DND-41 (cell line): Measurements from ENCODE around the gene PLEKHA6.

Source experiments
- ATAC-seq: fragments of 200-7000 bp; cut with Tn5 transposase; 3 replicates; pipeline ENCODE4 v1.9.1; 2021; ENCODE audit warnings: low read depth; ENCODE audit not compliant: insufficient read depth
- DNase-seq: peaks from one replicate; pipeline ENCODE4 v3.0.0-alpha.2; 2020
- H2AFZ ChIP-seq: 2 replicates; pipeline ENCODE4 v1.6.0; 2012; ENCODE audit warnings: low read depth, low read length
- H3K27ac ChIP-seq: 2 replicates; pipeline ENCODE4 v1.5.1; 2012; ENCODE audit warnings: low read length, inconsistent platforms
- H3K27me3 ChIP-seq: fragments of 200-600 bp; sonication (generic); 2 replicates; pipeline ENCODE4 v1.6.0; 2012; ENCODE audit warnings: low read length, mild to moderate bottlenecking, inconsistent platforms; ENCODE audit not compliant: insufficient read depth, poor library complexity
- H3K36me3 ChIP-seq: 2 replicates; pipeline ENCODE4 v1.5.1; 2012; ENCODE audit warnings: low read length, inconsistent platforms; ENCODE audit not compliant: insufficient read depth
- H3K4me1 ChIP-seq: 2 replicates; pipeline ENCODE4 v1.5.1; 2012; ENCODE audit warnings: mild to moderate bottlenecking, low read length; ENCODE audit not compliant: insufficient read depth
- H3K4me2 ChIP-seq: 2 replicates; pipeline ENCODE4 v1.6.0; 2012; ENCODE audit warnings: mild to moderate bottlenecking, moderate library complexity, low read length, inconsistent platforms; ENCODE audit not compliant: insufficient read depth
- H3K4me3 ChIP-seq, 2 experiments: fragments of 200-600 bp in 1 of 2; shearing (Covaris generic) in 1 of 2; 2 replicates each; pipeline ENCODE4 v1.5.1; 2012 to 2016; ENCODE audit warnings: inconsistent platforms in 2 of 2, low read length in 2 of 2, mild to moderate bottlenecking in 2 of 2, low read depth in 1 of 2, moderate library complexity in 1 of 2
- H3K79me2 ChIP-seq: 2 replicates; pipeline ENCODE4 v1.6.0; 2012; ENCODE audit warnings: low read length, inconsistent platforms; ENCODE audit not compliant: insufficient read depth
- H3K9ac ChIP-seq: 2 replicates; pipeline ENCODE4 v1.6.0; 2012; ENCODE audit warnings: low read depth, mild to moderate bottlenecking, inconsistent platforms, low read length, moderate library complexity
- H3K9me3 ChIP-seq: 2 replicates; pipeline ENCODE4 v1.5.1; 2012; ENCODE audit warnings: low read length, moderate library complexity, mild to moderate bottlenecking, inconsistent platforms; ENCODE audit not compliant: insufficient read depth, severe bottlenecking
- H4K20me1 ChIP-seq: 2 replicates; pipeline ENCODE4 v1.6.0; 2012; ENCODE audit warnings: low read length; ENCODE audit not compliant: insufficient read depth
- EZH2 ChIP-seq: IDR thresholded peaks from 3 replicates; pipeline ENCODE4 v1.6.1; 2012; ENCODE audit warnings: borderline replicate concordance, low read depth, mild to moderate bottlenecking, moderate library complexity, low read length, inconsistent platforms; ENCODE audit not compliant: severe bottlenecking
- TF ChIP-seq, protein P1 (sequence below): IDR thresholded peaks from 2 replicates; pipeline ENCODE4 v1.5.1; 2012; ENCODE audit warnings: borderline replicate concordance, low read length, moderate library complexity, mild to moderate bottlenecking; ENCODE audit not compliant: poor library complexity, severe bottlenecking; ENCODE audit errors: extremely low read depth

PLEKHA6 gene

DNA sequence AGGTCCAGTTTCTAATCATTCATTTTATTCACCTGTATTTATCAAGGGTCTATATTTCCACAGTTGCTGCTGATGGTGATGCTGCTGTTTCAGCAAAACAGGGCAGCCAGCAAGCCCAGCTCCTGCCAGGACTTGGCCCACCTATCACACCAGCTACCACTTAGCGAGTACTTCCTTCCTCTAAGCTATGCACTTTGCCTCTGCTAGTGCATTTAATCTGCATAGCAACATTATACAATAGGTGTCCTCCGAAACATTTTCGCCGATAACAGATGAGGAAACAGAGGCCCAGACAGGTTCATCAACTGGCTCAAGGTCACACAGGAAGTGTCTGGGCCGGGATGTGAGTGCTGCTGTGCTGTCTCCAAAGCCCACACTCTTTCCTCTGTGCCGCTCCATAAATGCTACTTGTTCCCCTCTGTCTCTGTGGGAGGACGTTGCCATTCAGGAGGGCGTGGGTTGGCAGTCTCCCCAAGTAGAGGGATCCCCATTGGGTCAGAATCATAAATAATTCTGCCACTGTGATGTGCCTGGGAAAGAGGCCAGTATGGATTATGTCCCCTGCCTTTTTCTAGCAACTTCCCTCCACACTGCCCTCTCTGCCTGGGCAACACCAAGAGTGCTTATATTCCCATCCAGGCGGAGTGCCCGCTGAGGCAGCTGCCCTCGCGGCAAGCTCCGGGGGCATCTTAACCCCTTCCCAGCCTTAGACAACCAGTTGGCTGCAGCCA is 9.4 kb upstream of the PLEKHA6 start:
- no peak for DNase-seq
- Histone ChIP-seq H3K9me3 (no peaks in the 10 kb centered on the region), H3K4me1 (peaks cover under 1% of the 10 kb centered on the region; the same call in 1 of the 2 replicates), H3K9ac (no peak overlapping the region), H3K27me3 (peaks cover 15% of the 10 kb centered on the region), H3K27ac (no peak overlapping the region), H3K36me3 (no peaks in the 10 kb centered on the region), H3K79me2 (no peaks in the 10 kb centered on the region), H2AFZ (no peak overlapping the region), H3K4me3 (no peak overlapping the region), H3K4me2 (no peak overlapping the region), H4K20me1 (no peaks in the 10 kb centered on the region)
- ATAC-seq: no peak
- TF ChIP-seq, protein P1, sequence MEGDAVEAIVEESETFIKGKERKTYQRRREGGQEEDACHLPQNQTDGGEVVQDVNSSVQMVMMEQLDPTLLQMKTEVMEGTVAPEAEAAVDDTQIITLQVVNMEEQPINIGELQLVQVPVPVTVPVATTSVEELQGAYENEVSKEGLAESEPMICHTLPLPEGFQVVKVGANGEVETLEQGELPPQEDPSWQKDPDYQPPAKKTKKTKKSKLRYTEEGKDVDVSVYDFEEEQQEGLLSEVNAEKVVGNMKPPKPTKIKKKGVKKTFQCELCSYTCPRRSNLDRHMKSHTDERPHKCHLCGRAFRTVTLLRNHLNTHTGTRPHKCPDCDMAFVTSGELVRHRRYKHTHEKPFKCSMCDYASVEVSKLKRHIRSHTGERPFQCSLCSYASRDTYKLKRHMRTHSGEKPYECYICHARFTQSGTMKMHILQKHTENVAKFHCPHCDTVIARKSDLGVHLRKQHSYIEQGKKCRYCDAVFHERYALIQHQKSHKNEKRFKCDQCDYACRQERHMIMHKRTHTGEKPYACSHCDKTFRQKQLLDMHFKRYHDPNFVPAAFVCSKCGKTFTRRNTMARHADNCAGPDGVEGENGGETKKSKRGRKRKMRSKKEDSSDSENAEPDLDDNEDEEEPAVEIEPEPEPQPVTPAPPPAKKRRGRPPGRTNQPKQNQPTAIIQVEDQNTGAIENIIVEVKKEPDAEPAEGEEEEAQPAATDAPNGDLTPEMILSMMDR: no peak

DNA sequence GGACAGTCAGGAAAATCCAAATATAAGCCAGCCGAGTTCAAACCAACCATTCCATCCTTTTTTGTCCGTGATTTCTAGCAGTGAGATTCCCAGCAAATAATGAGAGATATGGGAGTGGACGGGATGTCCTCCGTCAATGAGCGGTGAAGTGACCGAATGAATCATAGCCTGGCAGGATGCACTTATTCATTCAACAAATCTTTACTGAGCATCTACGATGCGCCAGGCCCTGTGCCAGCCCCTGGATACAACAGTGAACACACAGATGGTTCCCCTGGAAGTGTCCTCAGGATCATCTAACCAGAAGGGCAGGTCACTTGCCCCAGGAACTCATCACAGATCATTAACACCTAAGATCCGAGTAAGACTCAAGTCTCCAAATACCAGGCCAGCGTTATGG is 8.2 kb upstream of the PLEKHA6 start:
- ATAC-seq: no peak
- no peaks in the 10 kb centered on the region for H3K79me2 ChIP-seq
- no peak overlapping the region for H3K27ac ChIP-seq

DNA sequence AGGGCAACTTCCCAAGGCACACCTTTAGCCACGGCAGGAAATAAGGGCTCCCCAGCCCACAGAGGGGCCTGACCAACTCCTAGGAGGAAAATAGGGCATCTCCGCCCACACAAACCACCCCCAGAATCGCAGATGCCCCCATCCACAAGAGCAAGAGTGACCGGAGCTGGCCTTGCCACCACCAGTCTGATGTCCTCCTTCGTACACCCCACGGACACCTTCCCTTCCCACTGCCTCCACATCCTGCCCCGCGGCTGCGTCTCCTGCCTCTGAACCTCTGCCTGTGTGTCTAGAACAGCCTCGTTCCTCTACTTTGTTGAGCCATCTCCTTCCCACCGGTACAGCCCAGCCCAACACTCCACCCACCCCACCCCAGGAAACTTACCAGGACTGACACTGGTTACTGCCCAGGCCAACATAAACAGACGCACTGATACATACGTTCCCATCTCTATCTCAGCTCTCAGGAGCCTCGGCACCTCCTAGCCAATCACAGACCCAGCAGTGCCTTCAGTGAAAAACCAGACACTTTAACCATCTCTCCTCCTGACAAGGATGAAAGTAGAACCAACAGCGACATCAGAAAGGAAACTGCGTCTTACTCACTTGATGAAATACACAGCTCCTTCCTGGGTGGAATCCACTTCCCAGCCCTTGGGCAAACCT is 7.6 kb upstream of the PLEKHA6 start:
- Histone ChIP-seq H2AFZ (no peak overlapping the region), H3K9ac (no peak overlapping the region), H3K36me3 (no peaks in the 10 kb centered on the region), H3K4me1 (peaks cover 11% of the 10 kb centered on the region), H3K27me3 (peaks cover 14% of the 10 kb centered on the region), H3K9me3 (no peaks in the 10 kb centered on the region), H3K79me2 (no peaks in the 10 kb centered on the region), H4K20me1 (no peaks in the 10 kb centered on the region), H3K27ac (no peak overlapping the region), H3K4me3 (no peak overlapping the region), H3K4me2 (no peak overlapping the region)
- ATAC-seq (no peak), DNase-seq (no peak)
- TF ChIP-seq, protein P1: no peak
- no peak for TF ChIP-seq EZH2

More for the DNA sequence above, 8.2 kb upstream of the PLEKHA6 start:
- H3K4me1 ChIP-seq: peaks cover 11% of the 10 kb centered on the region
- H3K9me3 ChIP-seq: no peaks in the 10 kb centered on the region
- H3K4me3 ChIP-seq: no peak overlapping the region
- no peak overlapping the region for H2AFZ ChIP-seq
- no peaks in the 10 kb centered on the region for H4K20me1 ChIP-seq
- DNase-seq: no peak
- no peak overlapping the region for H3K9ac ChIP-seq
- no peaks in the 10 kb centered on the region for H3K36me3 ChIP-seq
- no peak overlapping the region for H3K4me2 ChIP-seq
- H3K27me3 ChIP-seq: peaks cover 11% of the 10 kb centered on the region
- TF ChIP-seq EZH2: no peak
- TF ChIP-seq, protein P1: no peak
